Smooth muscle cell (in vitro differentiated cells): ENCODE measurements around the gene FBH1. TPM values are rescaled to one million over a fixed set of nuclear protein-coding genes. Genes with fewer than 3 reads are reported as not detected.

ENCODE experiments used
- DNase-seq: peaks from one replicate; lab custom pipeline; 2025; ENCODE audit not compliant: unreplicated experiment; lab: John Stamatoyannopoulos, UW
- H2AFZ ChIP-seq: fragments of 200-600 bp; sonication (generic); 2 replicates; pipeline ENCODE4 v1.6.0; 2016; ENCODE audit warnings: antibody characterized with exemption, low read depth, mild to moderate bottlenecking
- H3F3A ChIP-seq: fragments of 200-600 bp; sonication (generic); 2 replicates; pipeline ENCODE4 v1.6.0; 2017; ENCODE audit warnings: antibody characterized with exemption, low read depth
- H3K27ac ChIP-seq: fragments of 200-600 bp; sonication (generic); 2 replicates; pipeline ENCODE4 v1.5.1; 2016; ENCODE audit warnings: low read depth, mild to moderate bottlenecking
- H3K27me3 ChIP-seq: fragments of 200-600 bp; sonication (generic); 2 replicates; pipeline ENCODE4 v1.6.1; 2016; ENCODE audit warnings: low read depth, mild to moderate bottlenecking
- H3K36me3 ChIP-seq: fragments of 200-600 bp; sonication (generic); 2 replicates; pipeline ENCODE4 v1.5.1; 2016; ENCODE audit warnings: low read depth
- H3K4me1 ChIP-seq: fragments of 200-600 bp; sonication (generic); 2 replicates; pipeline ENCODE4 v1.5.1; 2016; ENCODE audit warnings: low read depth
- H3K4me2 ChIP-seq: fragments of 200-600 bp; sonication (generic); 2 replicates; pipeline ENCODE4 v1.6.0; 2016; ENCODE audit warnings: mild to moderate bottlenecking
- H3K4me3 ChIP-seq: fragments of 200-600 bp; sonication (generic); 2 replicates; pipeline ENCODE4 v1.5.1; 2016; ENCODE audit warnings: mild to moderate bottlenecking
- H3K79me2 ChIP-seq: fragments of 200-600 bp; sonication (generic); 2 replicates; pipeline ENCODE4 v1.6.0; 2016; ENCODE audit warnings: low read depth, mild to moderate bottlenecking
- H3K9ac ChIP-seq: fragments of 200-600 bp; sonication (generic); 2 replicates; pipeline ENCODE4 v1.6.0; 2016; ENCODE audit warnings: low read depth
- H3K9me3 ChIP-seq: fragments of 200-600 bp; sonication (generic); replicated peaks from 2 replicates; pipeline ENCODE4 v1.5.1; 2016; ENCODE audit warnings: low read depth
- H4K20me1 ChIP-seq: fragments of 200-600 bp; sonication (generic); 2 replicates; pipeline ENCODE4 v1.6.0; 2016; ENCODE audit warnings: low read depth
- CTCF ChIP-seq: fragments of 200-600 bp; sonication (generic); IDR thresholded peaks from 2 replicates; pipeline ENCODE4 v1.5.1; 2017; ENCODE audit warnings: borderline replicate concordance, mild to moderate bottlenecking, antibody characterized with exemption; ENCODE audit not compliant: insufficient read depth, poor library complexity, severe bottlenecking
- WGBS: methylation state at CpG from one replicate; pipeline ENCODE4 v1.1.7; 2016; ENCODE audit warnings: low lambda C conversion rate; 5-methylcytosine and 5-hydroxymethylcytosine counted together
- polyA plus RNA-seq: library from polyadenylated mRNA; unstranded; fragments of >200 nt; fragmentation: Nextera tagmentation; extraction: Ambion mirVana; gene quantifications from 2 replicates; pipeline ENCODE4 v1.2.1, GENCODE V29; 2016
- total RNA-seq: library from RNA; depleted of rRNA; stranded (reverse); fragments of >200 nt; gene quantifications from 2 replicates; pipeline ENCODE4 v1.2.3, GENCODE V29; 2014

Gene FBH1
- total and polyA plus RNA-seq, 2 experiments from 2014 or later, result 68.4 to 70.0 TPM

GRCh38 chr10:5855979-5856700 is 33.9 kb upstream of the FBH1 start:
- no peaks in the 10 kb centered on the region for H3K9me3 ChIP-seq
- H3K79me2 ChIP-seq, result no peaks in the 10 kb centered on the region
- no peaks in the 10 kb centered on the region for H4K20me1 ChIP-seq
- no peaks in the 10 kb centered on the region for H3K36me3 ChIP-seq
- H3K4me2 ChIP-seq, result no peak overlapping the region
- peaks cover 7% of the 10 kb centered on the region for H3F3A ChIP-seq
- no peak overlapping the region for H3K4me3 ChIP-seq
- no peak for DNase-seq
- H3K4me1 ChIP-seq, result no peaks in the 10 kb centered on the region
- no peak for TF ChIP-seq CTCF
- WGBS, result 69% methylated on average over 18 of the region's 18 CpGs
- H3K27ac ChIP-seq, result no peak overlapping the region
- no peak overlapping the region for H3K9ac ChIP-seq
- H2AFZ ChIP-seq, result no peak overlapping the region
- no peaks in the 10 kb centered on the region for H3K27me3 ChIP-seq

- no peak for DNase-seq
- no peaks in the 10 kb centered on the region for H3K27me3 ChIP-seq
- peaks cover 7% of the 10 kb centered on the region for H3F3A ChIP-seq
- H3K4me3 ChIP-seq, result no peak overlapping the region
- no peak overlapping the region for H3K27ac ChIP-seq
- no peak for TF ChIP-seq CTCF
- no peaks in the 10 kb centered on the region for H3K36me3 ChIP-seq
- no peak overlapping the region for H3K4me2 ChIP-seq
- WGBS, result 92% methylated on average over 7 of the region's 7 CpGs
- no peaks in the 10 kb centered on the region for H4K20me1 ChIP-seq
- H3K9me3 ChIP-seq, result no peaks in the 10 kb centered on the region
- H2AFZ ChIP-seq, result no peak overlapping the region
- H3K4me1 ChIP-seq, result no peaks in the 10 kb centered on the region
- H3K79me2 ChIP-seq, result no peaks in the 10 kb centered on the region
- H3K9ac ChIP-seq, result no peak overlapping the region
These were observed 33.4 kb upstream of the FBH1 start for GRCh38 chr10:5856701-5857004.

GRCh38 chr10:5858811-5859210 is 31.2 kb upstream of the FBH1 start:
- no peaks in the 10 kb centered on the region for H3K79me2 ChIP-seq
- no peak for TF ChIP-seq CTCF
- H3K36me3 ChIP-seq, result no peaks in the 10 kb centered on the region
- peaks cover 7% of the 10 kb centered on the region for H3F3A ChIP-seq
- H3K27me3 ChIP-seq, result no peaks in the 10 kb centered on the region
- no peak overlapping the region for H3K9ac ChIP-seq
- H3K4me2 ChIP-seq, result no peak overlapping the region
- no peaks in the 10 kb centered on the region for H4K20me1 ChIP-seq
- no peak for DNase-seq
- H3K9me3 ChIP-seq, result no peaks in the 10 kb centered on the region
- H3K4me1 ChIP-seq, result no peaks in the 10 kb centered on the region
- H3K4me3 ChIP-seq, result no peak overlapping the region
- no peak overlapping the region for H2AFZ ChIP-seq
- no peak overlapping the region for H3K27ac ChIP-seq
- 82% methylated on average over 5 of the region's 5 CpGs for WGBS

- TF ChIP-seq CTCF, result no peak
- Histone ChIP-seq H3K4me3 (no peak overlapping the region), H3F3A (peaks cover 7% of the 10 kb centered on the region), H3K36me3 (no peaks in the 10 kb centered on the region), H4K20me1 (no peaks in the 10 kb centered on the region), H3K4me2 (no peak overlapping the region), H3K79me2 (no peaks in the 10 kb centered on the region), H3K27me3 (no peaks in the 10 kb centered on the region), H3K9ac (no peak overlapping the region), H3K9me3 (no peaks in the 10 kb centered on the region), H2AFZ (no peak overlapping the region), H3K4me1 (no peaks in the 10 kb centered on the region), H3K27ac (no peak overlapping the region)
- WGBS, result 94% methylated on average over 7 of the region's 7 CpGs
- no peak for DNase-seq
These were observed 30.0 kb upstream of the FBH1 start for GRCh38 chr10:5860066-5860465.
